Measurements from ENCODE around the gene TM2D1.
A peak's percentile ranks its signal among the peaks of the same experiment; 100 is the strongest.

TM2D1 gene
- total RNA-seq = 18.4 to 21.1 (median 18.7) reads per million in 3 donors

GRCh38 chr1:61724813-61725694 lies at the start of gene TM2D1:
TM2D1 (minus strand) TSS chr1:61725141; CDS start chr1:61725120, 21 bp downstream.
- Histone ChIP-seq H3K27ac (ENCODE audit: insufficient read depth, low read length, poor library complexity, severe bottlenecking) (peak within 1 kb of the TSS; percentile 88), H3K36me3 (ENCODE audit: control insufficient read depth, insufficient read depth, low read length) (no peaks in the 10 kb centered on the region), H3K4me1 (ENCODE audit: control insufficient read depth, insufficient read depth, low read length, poor library complexity, severe bottlenecking) (peaks cover 4% of the 10 kb centered on the region), H3K4me3 (ENCODE audit: insufficient read depth, low read depth, low read length, poor library complexity, severe bottlenecking) (peak within 1 kb of the TSS; percentile 92), H3K27me3 (replicated peaks; ENCODE audit: control insufficient read depth, insufficient read depth, low read length, poor library complexity, severe bottlenecking) (no peaks in the 10 kb centered on the region), H3K9me3 (ENCODE audit: control insufficient read depth, low read length) (no peaks in the 10 kb centered on the region)
- peak; percentile 76 to 82 (median 77) for DNase-seq

GRCh38 chr1:61770131-61770530 lies 45.2 kb upstream of the TM2D1 start:
- H3K4me1 ChIP-seq (ENCODE audit: control insufficient read depth, insufficient read depth, low read length, poor library complexity, severe bottlenecking) = no peaks in the 10 kb centered on the region
- DNase-seq = no peak
- no peak overlapping the region for H3K27ac ChIP-seq (ENCODE audit: insufficient read depth, low read length, poor library complexity, severe bottlenecking)
- H3K27me3 ChIP-seq (replicated peaks; ENCODE audit: control insufficient read depth, insufficient read depth, low read length, poor library complexity, severe bottlenecking) = no peaks in the 10 kb centered on the region
- peaks cover 19% of the 10 kb centered on the region for H3K36me3 ChIP-seq (ENCODE audit: control insufficient read depth, insufficient read depth, low read length)
- H3K9me3 ChIP-seq (ENCODE audit: control insufficient read depth, low read length) = no peaks in the 10 kb centered on the region
- H3K4me3 ChIP-seq (ENCODE audit: insufficient read depth, low read depth, low read length, poor library complexity, severe bottlenecking) = no peak overlapping the region

GRCh38 chr1:61757950-61758349 lies 33.0 kb upstream of the TM2D1 start:
- H3K4me3 ChIP-seq (ENCODE audit: insufficient read depth, low read depth, low read length, poor library complexity, severe bottlenecking) = no peak overlapping the region
- DNase-seq = no peak
- H3K27me3 ChIP-seq (replicated peaks; ENCODE audit: control insufficient read depth, insufficient read depth, low read length, poor library complexity, severe bottlenecking) = no peaks in the 10 kb centered on the region
- no peaks in the 10 kb centered on the region for H3K36me3 ChIP-seq (ENCODE audit: control insufficient read depth, insufficient read depth, low read length)
- H3K27ac ChIP-seq (ENCODE audit: insufficient read depth, low read length, poor library complexity, severe bottlenecking) = no peak overlapping the region
- H3K9me3 ChIP-seq (ENCODE audit: control insufficient read depth, low read length) = no peaks in the 10 kb centered on the region
- no peaks in the 10 kb centered on the region for H3K4me1 ChIP-seq (ENCODE audit: control insufficient read depth, insufficient read depth, low read length, poor library complexity, severe bottlenecking)

GRCh38 chr1:61756773-61757172 lies 31.8 kb upstream of the TM2D1 start:
- Histone ChIP-seq H3K36me3 (ENCODE audit: control insufficient read depth, insufficient read depth, low read length) (no peaks in the 10 kb centered on the region), H3K27ac (ENCODE audit: insufficient read depth, low read length, poor library complexity, severe bottlenecking) (no peak overlapping the region), H3K4me3 (ENCODE audit: insufficient read depth, low read depth, low read length, poor library complexity, severe bottlenecking) (no peak overlapping the region), H3K9me3 (ENCODE audit: control insufficient read depth, low read length) (no peaks in the 10 kb centered on the region), H3K27me3 (replicated peaks; ENCODE audit: control insufficient read depth, insufficient read depth, low read length, poor library complexity, severe bottlenecking) (no peaks in the 10 kb centered on the region), H3K4me1 (ENCODE audit: control insufficient read depth, insufficient read depth, low read length, poor library complexity, severe bottlenecking) (no peaks in the 10 kb centered on the region)
- DNase-seq = no peak

- Histone ChIP-seq H3K4me3 (ENCODE audit: insufficient read depth, low read depth, low read length, poor library complexity, severe bottlenecking) (no peak overlapping the region), H3K4me1 (ENCODE audit: control insufficient read depth, insufficient read depth, low read length, poor library complexity, severe bottlenecking) (no peaks in the 10 kb centered on the region), H3K27ac (ENCODE audit: insufficient read depth, low read length, poor library complexity, severe bottlenecking) (no peak overlapping the region), H3K9me3 (ENCODE audit: control insufficient read depth, low read length) (no peaks in the 10 kb centered on the region), H3K36me3 (ENCODE audit: control insufficient read depth, insufficient read depth, low read length) (no peaks in the 10 kb centered on the region), H3K27me3 (replicated peaks; ENCODE audit: control insufficient read depth, insufficient read depth, low read length, poor library complexity, severe bottlenecking) (no peaks in the 10 kb centered on the region)
- no peak for DNase-seq
Measured at GRCh38 chr1:61754545-61754944, 29.6 kb upstream of the TM2D1 start.

GRCh38 chr1:61753998-61754508 lies 29.1 kb upstream of the TM2D1 start:
- H3K27me3 ChIP-seq (replicated peaks; ENCODE audit: control insufficient read depth, insufficient read depth, low read length, poor library complexity, severe bottlenecking) = no peaks in the 10 kb centered on the region
- no peaks in the 10 kb centered on the region for H3K36me3 ChIP-seq (ENCODE audit: control insufficient read depth, insufficient read depth, low read length)
- no peak overlapping the region for H3K4me3 ChIP-seq (ENCODE audit: insufficient read depth, low read depth, low read length, poor library complexity, severe bottlenecking)
- no peak for DNase-seq
- H3K4me1 ChIP-seq (ENCODE audit: control insufficient read depth, insufficient read depth, low read length, poor library complexity, severe bottlenecking) = no peaks in the 10 kb centered on the region
- no peaks in the 10 kb centered on the region for H3K9me3 ChIP-seq (ENCODE audit: control insufficient read depth, low read length)
- H3K27ac ChIP-seq (ENCODE audit: insufficient read depth, low read length, poor library complexity, severe bottlenecking) = no peak overlapping the region

- no peaks in the 10 kb centered on the region for H3K27me3 ChIP-seq (replicated peaks; ENCODE audit: control insufficient read depth, insufficient read depth, low read length, poor library complexity, severe bottlenecking)
- no peaks in the 10 kb centered on the region for H3K9me3 ChIP-seq (ENCODE audit: control insufficient read depth, low read length)
- no peaks in the 10 kb centered on the region for H3K4me1 ChIP-seq (ENCODE audit: control insufficient read depth, insufficient read depth, low read length, poor library complexity, severe bottlenecking)
- no peak overlapping the region for H3K27ac ChIP-seq (ENCODE audit: insufficient read depth, low read length, poor library complexity, severe bottlenecking)
- H3K4me3 ChIP-seq (ENCODE audit: insufficient read depth, low read depth, low read length, poor library complexity, severe bottlenecking) = no peak overlapping the region
- no peaks in the 10 kb centered on the region for H3K36me3 ChIP-seq (ENCODE audit: control insufficient read depth, insufficient read depth, low read length)
- no peak for DNase-seq
Measured at GRCh38 chr1:61752921-61753389, 28.0 kb upstream of the TM2D1 start.

GRCh38 chr1:61749574-61749973 lies 24.6 kb upstream of the TM2D1 start:
- no peaks in the 10 kb centered on the region for H3K36me3 ChIP-seq (ENCODE audit: control insufficient read depth, insufficient read depth, low read length)
- H3K9me3 ChIP-seq (ENCODE audit: control insufficient read depth, low read length) = no peaks in the 10 kb centered on the region
- no peaks in the 10 kb centered on the region for H3K4me1 ChIP-seq (ENCODE audit: control insufficient read depth, insufficient read depth, low read length, poor library complexity, severe bottlenecking)
- no peak overlapping the region for H3K4me3 ChIP-seq (ENCODE audit: insufficient read depth, low read depth, low read length, poor library complexity, severe bottlenecking)
- DNase-seq = no peak
- H3K27me3 ChIP-seq (replicated peaks; ENCODE audit: control insufficient read depth, insufficient read depth, low read length, poor library complexity, severe bottlenecking) = no peaks in the 10 kb centered on the region
- H3K27ac ChIP-seq (ENCODE audit: insufficient read depth, low read length, poor library complexity, severe bottlenecking) = no peak overlapping the region

- no peaks in the 10 kb centered on the region for H3K9me3 ChIP-seq (ENCODE audit: control insufficient read depth, low read length)
- DNase-seq = no peak
- no peak overlapping the region for H3K4me3 ChIP-seq (ENCODE audit: insufficient read depth, low read depth, low read length, poor library complexity, severe bottlenecking)
- no peaks in the 10 kb centered on the region for H3K4me1 ChIP-seq (ENCODE audit: control insufficient read depth, insufficient read depth, low read length, poor library complexity, severe bottlenecking)
- no peak overlapping the region for H3K27ac ChIP-seq (ENCODE audit: insufficient read depth, low read length, poor library complexity, severe bottlenecking)
- H3K27me3 ChIP-seq (replicated peaks; ENCODE audit: control insufficient read depth, insufficient read depth, low read length, poor library complexity, severe bottlenecking) = no peaks in the 10 kb centered on the region
- H3K36me3 ChIP-seq (ENCODE audit: control insufficient read depth, insufficient read depth, low read length) = no peaks in the 10 kb centered on the region
Measured at GRCh38 chr1:61748566-61748965, 23.6 kb upstream of the TM2D1 start.

- Histone ChIP-seq H3K4me3 (ENCODE audit: insufficient read depth, low read depth, low read length, poor library complexity, severe bottlenecking) (no peak overlapping the region), H3K36me3 (ENCODE audit: control insufficient read depth, insufficient read depth, low read length) (no peaks in the 10 kb centered on the region), H3K27ac (ENCODE audit: insufficient read depth, low read length, poor library complexity, severe bottlenecking) (no peak overlapping the region), H3K27me3 (replicated peaks; ENCODE audit: control insufficient read depth, insufficient read depth, low read length, poor library complexity, severe bottlenecking) (no peaks in the 10 kb centered on the region), H3K4me1 (ENCODE audit: control insufficient read depth, insufficient read depth, low read length, poor library complexity, severe bottlenecking) (peaks cover 4% of the 10 kb centered on the region), H3K9me3 (ENCODE audit: control insufficient read depth, low read length) (no peaks in the 10 kb centered on the region)
- no peak for DNase-seq
Measured at GRCh38 chr1:61746813-61747212, 21.9 kb upstream of the TM2D1 start.
